Stimulated activated CD8-positive, alpha-beta memory T cell treated with anti-CD3 and anti-CD28 coated beads, Interleukin-7, amount 100 ng/mL, for 24 hours (primary cell): ENCODE results near the gene ADD1.
"Not testable (repeated sequence)": the region's sequence is repeated elsewhere in the genome, so short reads cannot be mapped to it uniquely, and the experiment has no call there.

Experiments
- DNase-seq: peaks from one replicate; pipeline ENCODE4 v3.0.0-alpha.2; 2020; ENCODE audit warnings: low read depth

ADD1 gene

DNA sequence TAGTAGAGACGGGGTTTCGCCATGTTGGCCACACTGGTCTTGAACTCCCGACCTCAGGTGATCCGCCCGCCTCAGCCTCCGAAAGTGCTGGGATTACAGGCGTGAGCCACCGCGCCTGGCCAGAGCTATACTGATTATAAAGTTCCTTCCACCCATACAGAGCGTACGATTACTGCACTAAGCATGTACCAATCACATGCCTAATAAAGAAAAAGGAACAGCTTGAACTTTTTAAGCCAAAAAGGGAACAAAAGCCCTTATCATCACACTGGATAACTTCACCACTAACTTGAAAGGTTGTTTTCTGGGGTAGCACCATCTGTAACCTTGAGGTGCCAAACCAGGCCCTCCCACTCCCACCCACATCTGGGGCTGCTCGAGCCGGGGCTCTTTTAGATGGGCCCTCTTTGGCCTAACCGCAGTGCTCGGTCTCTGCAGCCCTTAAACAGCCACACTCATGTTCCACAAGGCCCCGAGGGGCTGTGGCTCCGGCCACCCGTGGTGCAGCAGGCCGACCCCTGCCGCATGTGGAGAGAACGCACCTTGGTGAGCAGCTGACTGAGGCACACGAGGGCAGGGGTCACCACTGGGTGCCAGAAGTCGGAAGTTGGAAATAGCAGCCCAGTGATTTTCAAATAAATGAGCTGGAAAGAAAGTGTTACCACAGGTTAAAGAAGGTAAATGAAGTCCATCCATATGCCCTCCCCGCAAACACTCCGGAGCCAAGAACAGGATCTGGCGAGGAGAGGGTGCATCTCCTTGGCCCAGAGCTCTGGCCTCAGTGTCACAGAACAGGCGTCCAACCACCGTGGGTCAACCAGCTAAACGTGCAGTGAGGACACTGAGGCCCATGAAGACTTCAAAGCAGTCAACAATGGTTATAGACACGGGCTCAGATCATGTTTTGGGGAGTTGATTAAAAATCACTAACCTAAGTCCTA is 101.2 kb downstream of the ADD1 start:
- DNase-seq, result no peak

DNA sequence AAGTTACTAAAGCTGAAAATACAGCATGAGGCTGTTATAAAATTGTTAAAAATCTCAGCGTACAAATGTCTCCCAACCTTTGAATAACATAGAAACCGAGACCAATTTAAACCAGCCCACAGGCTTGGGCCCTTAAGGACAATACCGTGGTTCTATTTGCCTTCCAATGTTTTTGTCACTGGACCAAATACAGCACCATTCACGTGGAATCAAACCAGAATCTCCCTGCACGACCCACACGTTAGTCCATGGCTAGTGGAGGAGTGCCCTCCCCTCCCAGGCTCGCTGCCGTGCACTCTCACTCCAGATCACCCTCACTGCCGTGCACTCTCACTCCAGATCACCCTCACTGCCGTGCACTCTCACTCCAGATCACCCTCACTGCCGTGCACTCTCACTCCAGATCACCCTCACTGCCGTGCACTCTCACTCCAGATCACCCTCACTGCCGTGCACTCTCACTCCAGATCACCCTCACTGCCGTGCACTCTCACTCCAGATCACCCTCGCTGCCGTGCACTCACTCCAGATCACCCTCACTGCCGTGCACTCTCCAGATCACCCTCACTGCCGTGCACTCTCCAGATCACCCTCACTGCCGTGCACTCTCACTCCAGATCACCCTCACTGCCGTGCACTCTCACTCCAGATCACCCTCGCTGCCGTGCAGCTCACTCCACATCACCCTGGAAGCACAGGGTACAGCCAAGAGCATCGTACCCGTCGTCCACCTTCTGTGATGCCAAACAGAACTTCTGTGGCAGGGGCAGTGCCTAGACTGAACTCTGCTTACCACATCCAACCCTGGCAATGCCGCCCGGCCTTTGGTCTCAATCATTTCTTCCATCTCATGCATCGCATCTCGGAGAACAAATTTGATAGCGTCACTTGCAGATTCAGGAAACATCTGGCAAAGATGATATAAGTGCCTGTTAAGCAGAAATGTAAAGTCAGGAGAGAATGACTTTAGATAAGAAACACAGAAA is 102.3 kb downstream of the ADD1 start:
- not testable (repeated sequence) for DNase-seq

DNA sequence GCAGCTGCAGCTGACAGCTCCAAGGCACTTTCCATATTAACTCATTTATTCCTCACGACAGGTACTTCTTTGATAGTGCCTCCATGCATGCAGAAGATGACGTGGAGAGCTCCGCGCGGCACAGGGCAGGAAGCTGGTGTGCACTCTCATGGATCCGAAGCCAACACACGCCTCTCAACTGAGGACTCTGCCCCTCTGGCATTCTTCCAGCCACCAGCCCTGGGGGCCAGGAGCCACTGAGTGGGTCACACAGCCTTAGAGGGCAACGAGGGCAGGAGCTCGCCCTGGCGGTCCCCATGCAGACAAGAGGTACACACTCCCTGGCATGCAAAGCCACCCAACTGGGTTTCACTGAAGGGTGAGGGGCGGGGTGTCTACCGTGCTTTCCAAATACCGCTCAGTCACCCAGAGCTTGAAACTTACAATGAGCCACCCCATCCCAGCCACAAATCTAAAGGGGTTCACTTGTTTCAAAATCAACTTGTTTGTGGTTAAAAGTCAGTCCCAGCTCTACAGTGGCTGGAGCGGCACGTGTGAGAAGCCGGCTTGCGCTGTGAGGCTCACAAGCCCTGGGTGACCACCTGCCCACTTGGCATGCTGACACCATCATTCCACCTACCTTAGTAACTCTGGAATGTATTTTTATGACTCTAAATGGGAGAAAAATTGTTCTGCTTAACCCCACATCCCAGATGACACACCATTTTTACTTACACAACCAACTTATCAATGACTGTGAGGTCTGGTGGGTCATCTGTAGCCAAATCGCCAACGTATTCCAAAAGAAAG is 103.4 kb downstream of the ADD1 start:
- no peak for DNase-seq

DNA sequence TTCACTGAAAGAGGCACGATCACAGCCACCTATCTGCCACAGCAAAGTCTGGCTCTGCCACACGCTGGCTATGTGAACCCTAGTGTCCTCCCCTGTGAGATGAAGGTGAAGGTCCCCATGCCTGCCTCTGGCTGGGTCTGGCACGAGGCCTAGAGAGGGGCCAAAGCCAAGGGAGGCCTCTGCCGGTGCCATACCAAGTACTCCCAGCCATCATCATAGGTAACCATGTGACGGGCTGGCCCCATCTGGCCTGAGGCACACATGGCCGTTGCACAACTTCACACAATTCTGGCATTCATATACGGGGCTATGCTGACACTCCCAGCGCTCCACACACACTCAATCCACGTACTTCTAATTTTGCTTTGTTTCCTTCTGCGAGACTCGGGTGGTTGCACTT is 104.3 kb downstream of the ADD1 start:
- no peak for DNase-seq

DNA sequence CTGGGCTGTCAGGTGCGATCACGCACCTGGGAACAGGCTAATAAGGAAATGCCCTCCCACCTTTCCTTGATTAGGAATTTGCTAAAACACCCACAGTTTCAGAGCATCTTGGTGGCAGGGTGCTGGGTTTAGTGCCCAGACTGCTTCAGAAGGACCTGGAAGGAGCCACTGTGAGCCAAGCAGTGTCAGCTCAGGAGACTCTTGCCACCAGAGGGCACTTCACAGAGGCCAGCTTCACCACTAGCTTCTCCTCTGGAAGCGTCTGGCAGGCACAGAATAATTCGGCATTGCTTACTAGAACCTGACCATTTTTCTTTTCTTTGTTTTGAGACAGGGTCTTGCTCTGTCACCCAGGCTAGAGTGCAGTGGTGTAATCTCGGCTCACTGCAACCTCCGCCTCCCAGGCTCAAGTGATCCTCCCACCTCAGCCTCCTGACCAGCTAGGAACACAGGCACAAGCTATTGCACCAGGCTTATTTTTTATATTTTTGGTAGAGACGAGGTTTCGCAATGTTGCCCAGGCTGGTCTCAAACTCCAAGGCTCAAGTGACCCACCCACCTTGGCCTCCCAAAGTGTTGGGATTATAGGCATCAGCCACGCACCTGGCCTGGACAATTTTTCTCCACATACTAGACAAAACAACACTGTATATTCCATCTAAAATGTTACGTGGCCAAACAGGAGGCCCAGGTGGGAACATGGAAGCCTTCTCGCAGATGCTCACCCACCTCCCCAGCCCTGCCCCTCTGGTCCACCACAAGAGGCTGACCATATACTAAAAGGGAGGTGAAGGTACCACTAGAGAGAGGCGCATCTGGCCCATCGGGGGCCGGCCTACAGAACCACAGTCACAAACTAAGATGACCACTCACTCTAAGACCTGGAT is 105.5 kb downstream of the ADD1 start:
- DNase-seq, result no peak

DNA sequence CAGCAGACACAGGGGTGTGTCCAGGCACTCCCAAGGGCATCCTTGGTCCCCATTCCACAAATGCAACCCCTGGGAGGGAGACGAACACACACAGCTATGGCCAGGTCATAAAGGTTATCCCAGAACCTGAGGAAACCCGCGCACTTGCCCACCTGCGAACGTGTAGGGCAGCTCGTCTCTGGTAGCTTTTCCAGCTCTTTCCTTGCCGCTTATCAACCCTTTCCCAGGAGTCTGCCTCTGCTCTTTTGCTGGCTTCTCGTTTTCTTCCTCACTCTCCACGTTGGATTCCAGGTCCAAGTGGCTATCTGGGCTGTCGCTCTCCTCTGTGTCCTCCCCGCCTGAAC is 106.1 kb downstream of the ADD1 start:
- DNase-seq, result no peak

DNA sequence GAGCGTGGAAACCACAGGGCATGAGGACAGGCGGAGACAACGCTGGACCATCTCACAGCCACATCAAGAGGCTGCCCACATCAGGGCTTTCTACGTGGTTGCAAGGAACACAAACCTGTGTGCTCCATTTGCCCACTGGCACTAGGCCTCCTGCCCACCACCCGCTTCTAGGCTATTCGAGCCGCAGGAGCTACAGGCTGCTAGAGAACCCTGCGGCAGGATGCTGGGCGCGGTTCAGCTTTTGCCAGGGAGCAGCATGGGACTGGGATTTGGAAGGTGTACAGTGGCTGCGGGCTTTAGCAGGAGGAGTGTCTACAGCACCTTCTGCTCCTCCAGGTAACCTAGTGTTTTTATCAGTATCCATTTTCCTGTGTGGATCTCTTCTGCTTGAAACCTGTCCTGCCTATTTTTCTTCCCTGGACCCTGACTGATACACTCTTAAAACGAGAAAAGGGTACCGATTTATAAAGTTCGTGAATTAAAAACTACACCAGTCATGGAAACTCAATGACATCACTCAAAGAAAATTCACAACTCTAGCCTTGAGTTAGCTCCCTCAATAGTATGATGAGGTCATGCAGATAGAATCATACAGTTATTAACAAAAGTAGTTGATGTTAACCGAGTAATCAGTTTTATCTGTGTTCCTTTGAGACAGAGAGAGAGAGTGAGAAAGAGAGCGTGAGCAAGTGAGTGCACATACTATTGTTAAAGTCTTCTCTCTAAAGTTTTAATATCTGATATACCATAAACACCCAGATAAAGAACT is 106.8 kb downstream of the ADD1 start:
- no peak for DNase-seq

DNA sequence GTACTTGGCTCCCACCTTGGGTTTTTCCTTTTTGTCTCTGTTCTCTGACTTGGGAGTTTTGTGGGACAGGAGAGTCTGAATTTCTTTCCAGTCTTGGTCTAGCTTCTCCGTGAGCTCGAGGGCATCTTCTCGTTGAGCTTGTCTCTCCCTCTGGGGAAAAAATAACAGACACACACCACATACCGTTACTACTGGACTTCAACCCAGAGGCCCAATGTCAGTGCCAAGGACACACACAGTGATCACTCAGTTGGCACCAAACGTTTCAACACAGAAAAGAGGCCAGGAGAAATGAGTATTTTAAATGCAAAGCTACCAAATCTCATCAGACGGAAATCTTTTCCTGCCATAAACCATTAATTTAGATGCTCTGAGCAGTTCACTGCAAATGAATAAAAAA is 109.9 kb downstream of the ADD1 start:
- no peak for DNase-seq

DNA sequence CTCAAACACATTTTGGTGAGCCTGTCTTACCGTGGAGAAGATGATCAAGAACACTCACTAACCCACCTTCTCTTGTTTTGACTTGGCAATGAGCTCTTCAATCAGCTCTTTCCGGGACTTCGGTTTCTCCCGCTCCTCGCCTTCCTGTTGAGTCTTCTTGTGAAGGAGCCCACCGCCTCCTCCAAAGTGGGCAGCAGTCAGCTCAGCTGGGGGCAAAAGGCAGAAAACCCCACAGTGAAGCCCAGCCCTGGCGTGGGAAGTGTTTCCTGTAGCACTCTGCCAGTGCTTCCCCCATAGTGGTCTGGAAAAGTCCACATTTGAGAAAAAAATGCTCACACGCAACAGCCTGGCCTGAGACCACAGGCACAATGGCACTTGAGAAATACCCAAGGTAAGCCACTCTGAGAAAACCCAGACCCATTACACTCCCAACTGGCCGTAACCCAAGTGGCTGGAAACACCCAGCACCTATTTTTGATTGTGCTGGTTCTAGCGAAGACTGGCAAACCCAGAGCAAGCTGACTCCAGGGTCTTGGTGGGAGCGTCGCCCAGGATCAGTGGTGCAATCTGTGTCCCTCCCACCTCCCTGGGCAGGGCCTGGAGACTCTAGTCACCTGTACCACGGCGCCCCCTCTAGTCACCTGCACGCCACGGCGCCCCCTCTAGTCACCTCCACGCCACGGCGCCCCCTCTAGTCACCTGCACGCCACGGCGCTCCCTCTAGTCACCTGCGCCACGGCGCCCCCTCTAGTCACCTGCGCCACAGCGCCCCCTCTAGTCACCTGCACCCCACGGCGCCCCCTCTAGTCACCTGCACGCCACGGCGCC is 110.9 kb downstream of the ADD1 start:
- no peak for DNase-seq

DNA sequence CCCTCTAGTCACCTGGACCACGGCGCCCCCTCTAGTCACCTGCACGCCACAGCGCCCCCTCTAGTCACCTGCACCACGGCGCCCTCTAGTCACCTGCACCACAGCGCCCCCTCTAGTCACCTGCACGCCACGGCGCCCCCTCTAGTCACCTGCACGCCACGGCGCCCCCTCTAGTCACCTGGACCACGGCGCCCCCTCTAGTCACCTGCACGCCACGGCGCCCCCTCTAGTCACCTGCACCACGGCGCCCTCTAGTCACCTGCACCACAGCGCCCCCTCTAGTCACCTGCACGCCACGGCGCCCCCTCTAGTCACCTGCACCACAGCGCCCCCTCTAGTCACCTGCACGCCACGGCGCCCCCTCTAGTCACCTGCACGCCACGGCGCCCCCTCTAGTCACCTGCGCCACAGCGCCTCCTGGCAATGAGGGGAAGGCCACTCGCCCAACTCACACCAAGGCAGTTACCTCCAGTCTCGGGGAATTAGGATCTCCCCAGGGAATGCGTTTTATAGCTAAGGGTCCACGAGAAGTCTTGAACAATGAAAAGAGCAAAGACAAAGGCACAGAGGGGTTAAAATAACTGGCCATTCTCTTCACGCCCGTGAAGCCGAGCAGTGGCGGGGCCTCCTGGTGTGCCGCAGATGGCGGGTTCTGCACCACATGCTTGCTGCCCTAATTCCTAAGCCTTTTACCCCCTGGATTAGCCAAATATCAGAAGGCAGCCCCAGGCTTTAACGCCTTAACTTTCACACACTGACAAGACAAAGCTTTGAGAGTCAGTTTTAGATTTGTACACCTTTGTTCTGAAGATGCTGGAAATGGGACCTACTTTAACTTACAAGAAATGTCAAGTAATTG is 111.8 kb downstream of the ADD1 start:
- DNase-seq, result not testable (repeated sequence)

DNA sequence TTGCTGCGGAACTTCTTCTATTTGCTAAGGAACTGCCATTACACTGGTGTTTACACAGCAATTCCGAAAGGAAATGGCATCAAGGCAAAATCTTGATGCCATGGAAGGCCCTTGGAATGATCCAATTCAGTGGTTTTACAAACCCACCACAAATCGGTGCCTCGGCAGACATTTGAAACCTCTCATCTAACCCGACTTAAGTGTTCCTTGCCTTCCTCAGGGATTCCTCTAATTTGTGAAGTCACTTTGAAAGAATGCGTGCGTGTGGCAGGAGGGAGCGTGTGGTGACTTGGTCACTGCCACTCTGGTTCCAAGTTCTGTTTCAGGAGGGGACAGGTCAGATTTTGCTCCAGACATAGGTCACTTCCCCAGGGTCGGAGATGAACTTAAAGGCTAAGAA is 114.8 kb downstream of the ADD1 start:
- DNase-seq, result no peak

DNA sequence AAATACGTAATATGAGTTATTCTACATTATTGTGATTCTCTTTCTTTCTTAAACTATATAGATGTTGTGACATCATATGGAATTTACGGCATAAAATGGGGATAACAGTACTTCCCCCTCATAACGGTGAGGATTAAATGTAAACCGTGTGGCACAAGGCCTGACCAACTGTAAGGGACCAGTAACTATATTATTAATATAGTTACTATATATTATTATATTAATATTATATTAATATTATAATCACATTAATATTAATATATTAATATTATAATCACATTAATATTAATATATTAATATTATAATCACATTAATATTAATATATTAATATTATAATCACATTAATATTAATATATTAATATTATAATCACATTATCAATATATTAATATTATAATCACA is 116.8 kb downstream of the ADD1 start:
- DNase-seq, result not testable (repeated sequence)

DNA sequence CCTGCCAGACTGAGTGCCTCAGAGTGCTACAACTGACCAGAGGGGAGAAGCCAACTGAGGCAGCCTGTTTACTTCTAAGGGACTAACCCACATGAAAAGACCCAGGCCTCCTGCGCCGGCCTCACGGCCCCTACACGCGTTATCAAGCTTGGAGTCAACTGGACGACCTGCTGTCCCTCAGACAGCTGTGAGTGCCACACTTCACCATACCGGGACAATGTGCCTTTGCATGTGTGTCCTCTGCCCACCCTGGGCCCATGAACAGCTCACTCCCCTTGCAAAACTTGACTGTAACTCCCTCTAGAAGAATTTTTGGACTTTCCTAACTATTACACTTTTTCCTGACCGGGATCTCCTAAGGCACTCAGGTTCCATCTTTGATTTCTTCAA is 117.8 kb downstream of the ADD1 start:
- DNase-seq, result no peak

DNA sequence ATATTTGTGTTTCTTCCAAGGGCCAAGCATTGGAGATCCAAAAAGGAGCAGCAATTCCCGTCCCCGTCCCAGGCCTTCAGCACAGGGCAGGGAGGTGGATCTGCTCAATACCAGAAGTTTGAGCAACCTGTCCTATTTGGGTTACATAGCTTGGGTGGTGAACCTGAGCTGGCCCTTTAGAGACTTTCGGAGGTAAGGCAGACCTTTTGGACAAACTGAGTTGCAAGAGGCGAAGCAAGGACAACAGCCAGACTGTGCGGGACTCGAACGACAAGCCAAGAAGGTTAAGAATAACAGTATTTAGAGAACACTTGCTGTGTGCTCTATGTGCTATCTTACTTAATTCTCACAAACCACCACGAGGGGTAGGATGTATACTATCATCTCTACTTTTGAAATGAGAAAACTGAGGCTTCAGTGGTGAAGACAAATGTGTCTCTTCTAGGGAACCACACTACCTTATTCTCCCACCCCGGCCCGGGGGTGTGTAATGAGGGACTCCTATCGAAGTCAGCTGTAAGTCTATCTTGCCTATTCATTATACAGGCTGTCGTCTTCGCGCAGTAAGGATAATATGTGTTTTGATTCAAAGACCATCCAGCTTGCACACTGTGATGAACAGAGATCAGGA is 118.3 kb downstream of the ADD1 start:
- DNase-seq, result no peak

DNA sequence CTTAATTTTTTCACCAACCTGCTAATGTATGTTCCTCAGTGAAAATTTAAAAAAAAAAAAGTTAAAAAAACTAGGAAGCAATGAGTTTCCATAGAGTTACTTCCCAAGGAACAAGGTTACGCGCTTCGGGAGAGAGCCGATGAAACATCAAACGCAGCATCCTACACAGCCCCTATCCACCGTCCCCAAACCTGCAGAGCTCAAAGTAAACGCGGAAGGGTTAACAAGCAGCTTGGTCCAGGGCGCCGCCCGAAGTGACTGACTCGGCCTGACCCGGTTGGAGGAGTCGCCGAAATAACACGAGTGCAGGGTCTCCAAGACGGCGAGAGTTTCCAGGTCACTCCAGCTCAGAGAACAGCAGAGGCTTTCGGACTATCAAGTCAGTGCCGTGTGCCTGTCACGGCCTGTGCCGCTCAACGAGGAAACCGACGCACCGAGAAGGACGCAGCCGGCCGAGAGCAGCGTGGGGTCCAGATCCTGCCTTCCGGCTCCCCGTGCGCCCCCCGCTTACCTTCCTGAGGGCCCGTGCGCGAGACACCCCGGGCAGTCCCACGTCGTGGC is 119.0 kb downstream of the ADD1 start:
- no peak for DNase-seq

DNA sequence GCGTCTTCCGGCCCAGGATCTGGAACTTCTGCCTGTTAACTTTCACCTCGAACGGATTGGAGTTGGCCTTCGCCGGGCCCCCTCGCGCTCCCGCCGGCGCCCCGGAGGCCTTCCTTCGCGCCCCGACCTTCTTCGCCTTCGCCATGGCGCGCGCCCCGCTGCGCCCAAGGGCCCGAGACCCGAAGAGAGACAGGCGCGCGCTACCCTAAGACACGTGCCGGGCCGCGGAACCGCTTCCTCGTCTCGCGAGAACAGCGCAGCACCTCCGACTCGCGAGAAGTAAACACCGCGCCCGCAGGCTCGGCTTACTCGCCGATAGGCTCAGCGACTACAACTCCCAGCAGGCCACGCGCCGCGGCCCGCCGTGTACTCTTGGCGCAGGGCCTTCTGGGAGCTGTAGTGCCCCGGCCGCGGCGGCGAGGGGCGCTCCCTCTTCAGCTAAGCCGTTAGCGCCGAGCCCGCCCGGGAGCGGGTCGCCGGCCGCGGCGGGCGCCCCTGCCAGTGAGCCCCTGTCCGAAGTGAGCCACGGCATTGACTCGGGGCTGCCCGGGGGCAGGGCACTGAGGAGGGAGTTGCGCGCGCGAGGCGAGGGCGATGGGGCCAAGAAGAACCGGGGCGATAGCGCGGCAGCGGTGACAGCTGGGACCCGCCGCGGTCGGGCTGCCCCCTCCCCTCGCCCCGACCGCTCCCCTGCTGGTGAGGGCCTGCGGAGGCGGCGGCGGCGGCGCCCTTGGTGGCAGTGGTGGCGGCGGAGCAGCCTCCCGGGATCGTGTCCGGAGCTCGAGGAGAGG is 119.7 kb downstream of the ADD1 start, which contains the start of the genes GRK4 and NOP14:
Gene GRK4 (plus strand): TSS at position 397 of the 791 bp plus-strand sequence. CDS start 500 bp downstream, outside the sequence.
Gene NOP14 (minus strand): TSS at position 232 of the 791 bp plus-strand sequence. CDS start 87 bp downstream, at position 145.
- DNase-seq, result peak; percentile 87
